ENCODE data around the gene TST.

DNA sequence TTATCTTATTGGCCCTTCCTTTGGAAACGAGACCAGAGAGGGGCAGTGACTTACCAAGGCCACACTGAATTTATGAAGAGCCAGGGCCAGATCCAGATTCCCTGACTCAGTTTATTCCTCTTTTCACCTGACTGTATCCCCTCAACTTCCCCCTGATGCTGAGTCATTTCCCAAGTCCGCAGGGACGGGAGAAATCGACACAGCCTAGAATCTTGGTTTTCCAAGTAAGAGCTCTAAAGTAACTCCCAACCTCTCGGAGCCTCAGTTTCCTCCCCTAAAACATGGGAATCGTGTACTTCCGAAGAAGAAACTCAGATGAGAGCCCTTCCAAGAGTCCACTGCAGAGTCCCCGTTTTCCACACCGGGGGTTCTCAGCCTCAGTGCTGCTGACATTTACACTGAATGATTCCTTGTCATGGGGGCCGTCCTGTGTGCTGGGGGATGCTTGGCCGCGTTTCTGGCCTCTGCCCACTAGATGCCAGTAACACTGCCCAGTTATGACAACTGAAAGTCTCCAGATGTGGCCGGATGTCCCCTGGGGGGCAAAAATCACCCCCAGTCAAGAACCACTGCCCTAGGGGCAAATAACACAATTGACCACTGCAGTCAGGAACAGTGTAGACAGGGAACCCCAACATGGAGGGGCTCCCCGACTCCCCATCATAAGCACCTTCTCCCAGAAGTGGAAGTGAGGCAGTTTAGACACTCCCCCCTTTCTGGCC, 11.5 kb upstream of the TST start:
- TF ChIP-seq SMAD2 (IDR thresholded peaks at IDR 0.05; ENCODE audit: low read depth, low read length), result no peak
- no peak for TF ChIP-seq HNRNPUL1 (IDR thresholded peaks at IDR 0.05; ENCODE audit: low read length)
- TF ChIP-seq MAFK (IDR thresholded peaks at IDR 0.05; ENCODE audit: low read length), result no peak
- no peak for TF ChIP-seq MCM5 (IDR thresholded peaks at IDR 0.05; ENCODE audit: low read depth)
- TF ChIP-seq HCFC1 (IDR thresholded peaks at IDR 0.05; ENCODE audit: low read depth, low read length), result no peak
- no peak for TF ChIP-seq FOXJ3 (CRISPR knock-in tag; IDR thresholded peaks at IDR 0.05)

Data from K562 (cell line).